Measurements from ENCODE around the gene ADARB2.
"Not testable (repeated sequence)": the region's sequence is repeated elsewhere in the genome, so short reads cannot be mapped to it uniquely, and the experiment has no call there.

Gene ADARB2

DNA sequence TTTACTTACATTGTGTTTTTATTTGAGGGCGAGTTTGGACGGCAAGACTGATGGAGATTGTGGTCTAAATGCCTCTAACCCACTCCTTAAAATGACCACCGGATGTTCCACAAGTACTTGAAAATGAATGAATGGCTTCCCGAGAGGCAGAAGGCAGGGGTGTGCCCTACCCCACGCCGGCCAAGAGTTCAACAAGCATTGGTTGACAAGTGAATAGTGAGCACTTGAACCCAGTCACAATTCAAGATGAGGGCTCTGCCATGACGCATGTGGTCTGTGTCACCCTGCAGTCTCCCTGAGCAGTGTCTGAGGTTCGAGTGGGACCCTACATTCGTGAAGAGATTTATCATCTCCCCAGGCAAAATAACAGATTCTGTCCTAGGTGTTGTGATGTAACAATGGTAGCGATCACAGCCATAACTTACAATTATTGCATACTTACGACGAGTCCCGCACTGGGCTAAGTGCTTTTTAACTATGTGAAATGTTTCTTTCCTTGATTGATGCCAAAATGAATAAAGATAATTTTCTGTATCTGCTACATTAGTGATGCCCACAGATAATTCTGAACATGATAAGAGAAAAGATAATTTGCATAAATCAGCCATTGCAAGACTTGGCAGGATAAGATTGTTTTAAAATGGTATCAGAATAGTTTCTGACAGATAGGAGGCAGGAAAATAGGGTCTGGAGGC is 375.8 kb downstream of the ADARB2 start:
- DNase-seq = no peak

DNA sequence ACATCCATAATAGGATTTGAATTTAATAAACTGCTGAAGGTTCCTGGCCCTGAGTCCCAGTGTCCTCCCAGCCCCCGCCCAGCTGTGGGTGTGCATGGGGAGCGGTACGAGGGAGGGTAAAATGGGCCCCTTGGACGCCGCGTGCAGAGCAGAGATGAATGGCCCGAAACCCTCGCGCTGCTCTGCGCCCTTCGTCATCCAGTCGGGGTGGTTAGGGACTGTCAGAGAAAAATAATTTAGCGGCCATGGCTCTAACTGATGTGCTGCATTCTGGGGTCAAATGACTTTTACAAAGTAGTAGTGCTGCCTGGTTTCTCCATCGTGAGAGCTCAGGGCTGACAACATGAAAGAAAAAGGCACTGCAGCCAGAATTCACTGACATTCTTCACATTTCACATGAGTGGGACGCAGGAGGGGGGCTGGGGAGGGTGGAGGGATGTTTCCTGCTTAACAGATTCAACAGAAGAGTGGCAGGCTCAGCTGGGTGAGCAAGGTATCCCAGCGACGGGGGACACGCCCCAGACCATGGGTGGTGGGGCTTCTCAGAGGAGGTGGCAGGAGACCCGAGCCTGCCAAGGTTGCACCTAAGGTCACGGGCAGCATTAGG is 376.7 kb downstream of the ADARB2 start:
- no peak for DNase-seq

DNA sequence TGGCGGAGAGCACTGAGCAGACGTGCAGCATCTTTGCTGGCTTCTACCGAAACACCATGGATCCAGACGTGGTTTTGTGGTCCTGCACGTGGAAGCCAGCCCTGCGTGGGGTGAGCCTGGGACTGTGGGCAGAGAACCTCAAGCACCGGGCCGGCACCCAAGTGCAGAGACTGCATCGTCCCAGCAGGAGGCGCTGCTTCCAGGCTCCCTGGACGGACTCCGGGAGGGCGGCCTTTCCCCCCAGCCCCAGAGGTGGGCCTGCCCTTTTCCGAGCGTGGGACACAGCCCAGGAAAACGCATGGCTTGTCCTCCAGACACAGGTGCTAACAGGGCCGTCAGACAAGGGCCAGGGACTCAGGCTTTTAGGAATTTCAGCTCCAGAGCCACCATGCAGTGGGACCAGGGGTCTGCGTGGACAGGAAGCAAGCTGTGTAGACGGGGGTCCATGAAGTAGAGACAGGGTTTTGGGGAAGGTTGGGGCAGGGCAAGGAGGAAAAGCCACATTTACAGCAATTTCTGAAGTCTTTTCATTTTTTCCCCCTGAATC is 377.2 kb downstream of the ADARB2 start:
- no peak for DNase-seq

DNA sequence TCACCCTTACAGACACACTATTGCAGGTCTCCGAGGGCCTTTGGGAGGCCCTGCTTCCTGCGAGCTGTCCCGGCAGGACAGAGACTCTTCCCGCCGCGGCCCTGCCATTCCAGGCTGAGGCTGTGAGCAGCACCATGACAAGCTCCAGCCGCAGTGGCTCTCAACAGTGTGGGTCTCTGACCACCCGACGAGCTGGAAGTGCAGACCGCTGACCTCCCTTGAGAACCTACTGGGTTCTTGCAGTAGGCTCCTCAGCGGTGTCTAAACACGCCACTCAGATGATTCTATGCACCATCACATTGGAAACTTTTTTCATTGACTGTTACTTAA is 377.7 kb downstream of the ADARB2 start:
- DNase-seq = no peak

DNA sequence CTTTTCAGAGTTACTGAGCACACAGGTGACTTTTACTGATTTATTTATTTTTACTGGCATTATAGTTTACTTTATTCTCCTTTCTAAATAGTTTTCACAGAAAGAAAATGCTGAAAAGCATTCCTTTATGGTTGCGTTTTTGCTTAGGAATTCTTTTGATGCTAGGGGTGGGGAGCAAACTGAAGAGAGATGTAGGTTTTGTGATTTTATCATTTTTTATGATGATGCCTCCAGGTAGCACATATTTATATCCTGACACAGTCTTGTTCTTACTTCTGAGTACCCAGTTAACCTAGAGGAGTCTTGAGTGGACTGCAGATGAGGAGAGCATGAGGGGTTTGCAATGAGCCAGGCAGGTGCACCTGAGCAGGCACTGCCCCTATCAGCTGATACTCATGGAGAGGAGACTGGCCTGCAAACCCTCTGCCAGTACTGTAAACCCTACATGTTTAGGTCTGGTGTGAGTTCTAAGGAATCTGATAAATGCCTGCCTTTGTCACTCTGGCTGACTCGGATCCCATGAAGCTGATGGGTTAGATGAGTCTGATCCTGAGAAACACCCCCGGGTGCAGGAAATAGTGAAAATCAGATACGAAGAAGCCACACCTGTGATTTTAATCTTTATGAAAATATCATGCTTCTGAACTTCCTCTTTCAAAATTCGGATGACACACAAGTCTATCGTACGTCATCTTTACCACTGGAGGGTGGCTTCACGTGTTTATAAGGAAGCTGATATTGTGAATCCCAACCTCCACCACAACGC is 378.3 kb downstream of the ADARB2 start:
- DNase-seq = no peak

DNA sequence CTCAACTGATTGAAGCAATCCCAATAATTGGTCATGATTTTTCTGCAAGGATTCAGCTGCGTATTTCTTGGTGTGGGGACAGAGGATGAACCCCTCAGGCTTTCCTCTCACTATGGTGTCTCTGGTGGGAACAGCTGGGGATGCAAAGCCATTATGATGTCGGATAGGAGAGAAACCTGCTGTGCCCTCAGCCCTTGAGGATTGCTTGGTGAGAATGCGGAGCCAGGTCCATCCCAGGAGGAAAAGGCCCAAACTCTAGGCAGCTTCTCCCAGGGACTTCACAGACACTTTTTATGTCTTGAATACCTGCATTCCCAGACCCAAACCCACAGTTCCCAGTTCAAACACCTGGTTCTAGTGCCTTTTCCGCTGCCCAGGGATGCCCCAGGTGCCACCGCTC is 379.2 kb downstream of the ADARB2 start:
- DNase-seq = no peak

DNA sequence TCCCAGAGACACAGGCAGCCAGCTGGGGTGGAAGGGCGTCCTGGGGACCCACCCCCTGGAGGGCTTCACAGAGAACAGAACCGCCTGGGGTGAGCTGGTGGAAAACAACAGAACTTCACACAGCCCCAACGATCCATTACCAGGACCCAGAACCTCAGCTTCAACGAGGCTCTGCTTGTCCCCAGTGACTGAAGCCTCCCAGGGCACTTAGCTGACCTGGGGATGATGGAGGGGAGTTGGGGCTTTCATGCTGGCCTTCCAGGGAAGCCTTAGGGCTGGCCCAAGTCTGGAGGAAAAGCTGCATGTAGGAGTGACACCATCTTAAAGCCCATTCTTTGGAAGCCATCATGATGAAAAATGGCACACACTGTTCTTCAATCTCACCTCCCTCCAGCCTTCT is 381.0 kb downstream of the ADARB2 start:
- no peak for DNase-seq

DNA sequence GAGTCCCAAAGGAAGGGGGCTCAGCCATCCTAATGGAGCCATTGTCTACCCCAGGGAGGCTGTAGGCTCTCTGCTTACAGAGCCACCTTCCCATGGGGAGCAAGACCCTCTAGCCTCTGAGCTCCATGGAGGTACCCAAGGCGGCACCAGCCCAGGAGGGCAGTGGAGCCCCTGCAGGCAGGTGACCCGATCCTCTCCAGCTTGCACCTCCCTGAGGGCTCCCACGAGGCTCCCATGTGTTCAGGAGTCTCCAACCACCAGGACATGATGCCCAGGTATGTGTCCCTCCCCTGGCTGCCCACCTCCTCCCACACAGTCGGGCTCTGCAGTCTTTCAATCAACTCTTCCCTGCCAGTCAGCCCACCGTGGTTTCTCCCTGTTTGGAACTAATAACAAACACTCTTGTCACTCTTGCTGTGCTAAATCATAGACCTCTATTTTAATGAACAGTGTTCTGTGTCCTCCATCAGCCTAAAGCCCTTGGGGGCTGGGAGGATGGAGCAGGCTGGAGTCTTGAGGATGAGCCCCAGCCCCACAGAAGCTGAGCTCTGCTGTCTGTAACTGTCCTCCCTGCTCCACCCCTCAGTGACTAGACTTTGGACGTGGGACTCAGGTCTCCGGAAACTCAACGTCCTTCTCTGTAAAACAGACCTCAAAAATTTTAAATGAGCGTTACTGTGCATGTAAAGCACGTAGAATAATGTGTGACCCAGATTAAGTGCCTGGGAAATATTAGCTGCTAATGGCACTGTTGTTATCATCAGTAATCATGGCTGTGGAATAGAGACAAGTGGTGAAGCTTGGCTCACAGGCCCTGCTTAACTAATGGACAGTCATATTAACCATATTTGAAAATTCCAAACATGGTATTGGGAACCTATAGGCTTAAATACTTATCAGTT is 382.3 kb downstream of the ADARB2 start:
- DNase-seq = no peak

DNA sequence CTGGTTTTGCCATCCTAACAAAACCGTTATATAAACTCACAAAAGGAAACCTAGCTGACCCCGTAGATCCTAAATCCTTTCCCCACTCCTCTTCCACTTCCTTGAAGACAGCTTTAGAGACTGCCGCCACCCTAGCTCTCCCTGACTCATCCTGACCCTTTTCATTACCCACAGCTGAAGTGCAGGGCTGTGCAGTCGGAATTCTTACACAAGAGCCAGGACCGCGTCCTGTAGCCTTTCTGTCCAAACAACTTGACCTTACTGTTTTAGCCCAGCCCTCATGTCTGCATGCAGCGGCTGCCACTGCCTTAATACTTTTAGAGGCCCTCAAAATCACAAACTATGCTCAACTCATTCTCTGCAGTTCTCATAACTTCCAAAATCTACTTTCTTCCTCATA is 385.0 kb downstream of the ADARB2 start:
- DNase-seq = not testable (repeated sequence)

DNA sequence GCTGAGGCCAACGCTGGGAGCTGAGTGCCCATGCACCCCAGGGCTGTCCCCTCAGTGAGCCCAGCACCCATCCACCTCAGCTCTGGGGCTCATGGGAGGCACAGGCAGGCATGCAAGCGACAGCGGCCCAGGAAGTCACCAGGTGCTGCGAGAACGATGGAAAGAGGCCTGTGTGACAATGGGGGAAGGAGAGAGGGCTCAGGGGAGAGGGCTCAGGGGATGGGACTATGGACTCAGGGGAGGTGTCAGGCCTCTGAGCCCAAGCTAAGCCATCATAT is 388.6 kb downstream of the ADARB2 start:
- DNase-seq = no peak

DNA sequence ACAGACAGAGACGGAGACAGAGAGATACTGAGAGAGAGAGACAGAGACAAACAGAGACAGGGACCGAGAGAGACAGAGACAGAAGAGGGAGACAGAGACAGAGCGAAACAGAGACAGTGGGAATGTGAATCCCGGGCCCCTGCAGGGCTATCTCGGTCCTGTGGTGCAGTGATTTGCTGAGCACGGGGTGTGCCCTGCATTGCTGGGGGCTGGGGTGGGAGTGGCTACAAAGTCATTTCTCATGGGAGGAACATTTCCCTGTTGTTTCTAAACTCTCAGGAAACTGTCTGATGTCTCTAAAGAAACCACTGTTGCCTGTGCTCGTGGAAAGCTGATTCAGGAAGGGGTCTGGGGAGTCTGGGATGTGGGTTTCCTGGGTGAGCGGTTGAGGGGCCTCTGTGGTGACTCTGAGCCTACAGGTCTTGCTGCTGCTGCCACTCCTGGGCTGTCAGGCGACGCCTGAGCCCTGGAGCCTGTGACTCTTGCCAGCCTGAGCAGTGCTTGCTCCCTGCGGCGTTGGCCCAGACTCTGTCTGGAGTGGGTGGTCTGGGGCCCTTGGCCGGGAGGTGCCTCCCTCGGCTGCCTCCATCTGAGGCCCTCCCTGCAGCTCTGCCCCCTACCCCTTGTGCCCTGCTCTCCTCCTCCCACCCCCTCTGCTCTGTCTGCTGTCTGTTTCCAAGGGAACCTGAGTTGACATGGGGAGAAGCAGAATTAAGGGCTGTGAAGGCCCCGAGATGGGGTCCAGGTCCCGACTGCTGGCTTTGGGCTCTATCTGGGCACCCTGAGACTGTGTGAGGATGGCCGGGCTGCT is 389.2 kb downstream of the ADARB2 start:
- no peak for DNase-seq

DNA sequence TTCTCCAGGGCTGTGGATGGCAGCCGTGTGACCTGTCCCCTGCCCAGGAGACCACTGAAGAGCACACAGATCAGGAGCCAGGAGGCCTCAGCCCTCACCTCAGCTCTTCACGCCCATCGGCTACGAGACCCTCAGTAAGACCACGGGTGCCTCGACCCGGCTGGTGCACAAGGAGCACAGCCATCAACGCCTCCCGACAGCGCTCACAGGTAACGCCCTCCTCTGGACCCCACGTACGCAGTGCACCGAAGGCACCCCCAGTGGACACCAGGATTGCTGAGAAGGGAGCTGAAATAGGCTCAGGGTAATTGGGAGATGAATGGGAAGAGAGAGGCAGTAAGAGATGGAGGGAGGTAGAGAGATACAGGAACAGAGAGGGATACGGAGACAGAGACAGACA is 389.8 kb downstream of the ADARB2 start:
- DNase-seq = no peak

DNA sequence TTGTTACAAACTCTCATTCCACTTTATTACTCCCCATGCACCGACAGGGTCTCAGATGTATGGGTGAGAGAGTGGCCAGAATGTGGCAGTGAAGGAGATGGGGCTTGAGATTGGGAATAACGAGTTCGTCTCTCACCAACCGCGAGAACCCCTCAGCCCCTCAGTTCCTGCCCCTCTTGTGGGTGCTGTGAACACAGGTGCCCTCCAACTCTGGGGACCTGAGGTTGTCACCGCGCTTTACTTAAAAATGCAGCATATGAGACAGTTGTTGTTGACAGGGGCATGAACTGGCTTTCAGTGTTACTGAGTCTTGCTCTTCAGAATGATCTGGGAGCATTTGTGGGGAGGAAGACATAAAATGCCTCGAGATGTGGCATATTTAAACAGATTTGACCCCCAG is 391.1 kb downstream of the ADARB2 start:
- DNase-seq = no peak

DNA sequence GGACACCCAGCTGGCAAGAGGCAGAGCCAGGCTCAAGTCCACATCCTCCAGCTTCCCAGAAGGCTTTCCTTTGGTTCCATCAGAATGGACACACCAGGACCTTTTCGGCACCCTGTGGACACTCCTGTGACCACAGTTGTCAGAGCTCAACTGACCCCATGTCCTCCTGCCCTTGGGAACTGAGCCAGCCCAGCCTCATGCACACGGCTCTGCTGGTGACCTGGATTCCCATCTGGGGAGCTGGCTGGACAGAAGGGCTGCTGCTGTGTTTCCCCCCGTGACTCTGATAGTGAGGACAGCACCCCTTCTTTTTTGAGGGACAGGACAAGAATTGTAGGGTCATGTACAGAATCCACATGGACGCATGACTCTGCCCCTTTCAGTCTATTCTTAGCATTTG is 392.0 kb downstream of the ADARB2 start:
- DNase-seq = no peak

DNA sequence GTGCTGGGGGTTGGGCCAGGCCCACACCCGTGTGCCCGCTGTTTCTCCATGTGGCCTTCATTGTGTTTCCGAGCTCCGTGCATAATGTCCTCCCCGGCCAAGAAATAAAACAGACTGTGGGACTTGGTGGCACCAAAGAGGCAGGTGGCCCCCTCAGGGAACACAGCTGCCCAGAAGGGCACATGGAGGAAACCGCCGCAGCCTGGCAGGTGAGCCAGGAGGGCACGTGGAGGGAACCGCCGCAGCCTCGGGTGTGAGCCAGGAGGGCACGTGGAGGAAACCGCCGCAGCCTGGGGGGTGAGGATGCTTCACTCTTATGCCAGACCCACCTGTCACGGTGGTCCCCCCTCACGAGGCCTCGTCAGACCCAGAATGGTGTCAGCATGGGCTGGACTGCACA is 392.5 kb downstream of the ADARB2 start:
- DNase-seq = no peak

DNA sequence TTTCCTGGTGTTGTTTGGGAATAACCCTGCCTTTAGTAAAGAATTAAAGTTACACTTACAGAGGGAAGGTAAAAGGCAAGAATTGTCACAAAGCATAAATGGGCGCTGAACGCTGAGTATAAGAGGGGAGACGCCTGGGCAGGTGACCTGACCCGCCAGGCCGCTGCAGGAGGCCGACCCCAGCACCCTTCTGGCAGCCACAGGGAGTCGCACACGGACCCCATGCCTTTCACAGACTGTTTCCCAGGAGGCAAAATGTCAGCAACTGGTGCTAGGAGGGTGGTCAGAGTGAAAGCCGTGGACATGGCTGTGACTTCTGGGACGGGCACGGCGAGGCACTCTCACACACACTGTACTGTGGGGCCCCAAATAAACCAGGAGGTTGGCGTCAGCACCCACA is 392.9 kb downstream of the ADARB2 start:
- no peak for DNase-seq

DNA sequence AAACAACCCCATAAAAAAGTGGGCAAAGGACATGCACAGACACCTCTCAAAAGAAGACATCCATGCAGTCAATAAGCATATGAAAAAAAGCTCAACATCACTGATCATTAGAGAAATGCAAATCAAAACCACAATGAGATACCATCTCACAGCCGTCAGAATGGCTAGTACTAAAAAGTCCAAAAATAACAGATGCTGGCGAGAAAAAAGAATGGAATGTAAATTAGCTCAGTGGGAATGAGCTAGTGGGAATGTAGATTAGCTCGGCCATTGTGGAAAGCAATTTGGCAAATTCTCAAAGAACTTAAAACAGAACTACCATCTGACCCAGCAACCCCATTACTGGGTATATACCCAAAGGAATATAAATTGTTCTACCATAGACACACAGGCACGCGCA is 394.1 kb downstream of the ADARB2 start:
- no peak for DNase-seq

DNA sequence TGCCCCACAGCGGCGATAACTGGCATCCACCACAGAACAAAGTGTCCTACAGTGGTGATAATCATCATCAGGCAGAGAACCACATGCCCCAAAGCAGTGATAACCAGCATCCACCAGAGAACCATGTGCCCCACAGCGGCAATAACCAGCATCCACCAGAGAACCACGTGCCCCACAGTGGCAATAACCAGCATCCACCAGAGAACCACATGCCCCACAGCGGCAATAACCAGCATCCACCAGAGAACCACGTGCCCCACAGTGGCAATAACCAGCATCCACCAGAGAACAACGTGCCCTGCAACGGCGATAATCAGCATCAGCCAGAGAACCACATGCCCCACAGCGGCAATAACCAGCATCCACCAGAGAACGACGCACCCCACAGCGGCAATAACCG is 396.3 kb downstream of the ADARB2 start:
- not testable (repeated sequence) for DNase-seq

DNA sequence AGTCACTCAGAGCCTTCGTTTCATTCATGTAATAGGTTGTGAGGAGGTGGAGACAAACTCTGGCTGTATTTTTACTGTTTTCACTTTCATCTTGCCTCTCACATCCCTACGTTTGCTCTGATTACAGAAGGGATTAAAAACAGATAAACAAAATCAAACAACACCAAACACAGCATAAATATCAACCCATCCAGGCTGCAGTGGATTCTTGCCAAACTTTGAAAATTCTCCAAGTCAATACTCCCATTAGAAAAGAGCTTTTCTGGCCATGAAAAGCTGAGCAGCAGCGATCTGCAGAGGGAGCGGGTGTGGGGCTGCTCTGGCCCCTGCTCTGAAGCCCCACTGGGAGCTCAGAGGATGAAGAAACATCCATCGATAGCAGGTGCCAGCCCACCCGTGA is 397.9 kb downstream of the ADARB2 start:
- no peak for DNase-seq

DNA sequence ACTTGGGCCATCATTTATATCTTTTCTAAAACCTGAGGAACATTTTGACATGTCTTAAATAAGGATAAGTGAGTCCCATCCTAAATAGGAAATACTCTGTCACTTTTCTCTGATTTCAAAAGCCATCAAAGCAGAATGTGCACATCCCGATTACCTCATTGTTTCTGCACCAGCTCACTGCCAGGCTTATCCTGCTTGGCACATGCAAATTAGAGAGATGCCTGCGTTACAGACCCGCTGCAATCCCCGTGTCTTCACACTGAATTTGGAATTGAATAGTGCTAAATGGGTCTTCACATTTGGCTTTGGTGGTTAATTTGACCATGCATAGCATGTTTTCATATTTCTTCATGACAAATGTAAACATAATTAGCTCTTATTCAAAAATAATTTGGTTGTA is 401.7 kb downstream of the ADARB2 start:
- no peak for DNase-seq

DNA sequence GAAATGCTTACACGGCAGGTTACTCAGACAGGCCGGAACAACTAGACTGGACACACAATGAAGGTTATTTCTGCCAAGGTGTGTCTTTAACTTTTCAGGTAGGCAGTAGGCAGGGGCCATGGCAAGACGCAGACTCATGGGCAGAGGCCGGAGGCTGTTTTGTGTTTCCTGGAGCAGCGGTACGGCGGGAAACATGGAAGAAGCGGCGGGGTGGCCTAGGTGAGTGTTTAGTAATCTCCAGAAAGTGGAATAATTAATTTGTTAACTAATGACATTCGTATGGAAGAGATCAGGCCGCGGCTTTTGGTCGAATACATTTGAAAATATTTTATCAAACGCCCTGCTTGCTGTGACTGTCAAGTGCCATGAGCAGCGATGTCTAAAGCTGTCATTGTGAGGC is 403.3 kb downstream of the ADARB2 start:
- no peak for DNase-seq

DNA sequence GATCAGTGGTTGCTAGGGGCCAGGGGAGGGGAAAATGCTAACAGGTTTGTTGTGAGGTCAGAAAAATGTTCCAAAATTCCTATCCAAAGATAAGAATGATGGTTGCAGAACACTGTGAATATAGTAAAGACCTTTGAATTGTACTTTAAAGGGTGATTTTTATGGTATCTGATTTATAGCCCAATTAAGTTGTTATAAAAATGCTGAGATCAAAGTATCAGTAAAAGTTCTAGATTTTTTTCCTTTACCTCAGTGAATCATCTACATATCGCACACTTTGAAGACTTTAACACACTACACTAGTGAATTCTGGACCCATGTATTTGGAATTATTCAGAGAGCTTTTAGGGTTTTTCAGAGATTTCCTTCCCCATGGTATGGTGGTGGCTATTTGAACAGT is 405.8 kb downstream of the ADARB2 start:
- no peak for DNase-seq

DNA sequence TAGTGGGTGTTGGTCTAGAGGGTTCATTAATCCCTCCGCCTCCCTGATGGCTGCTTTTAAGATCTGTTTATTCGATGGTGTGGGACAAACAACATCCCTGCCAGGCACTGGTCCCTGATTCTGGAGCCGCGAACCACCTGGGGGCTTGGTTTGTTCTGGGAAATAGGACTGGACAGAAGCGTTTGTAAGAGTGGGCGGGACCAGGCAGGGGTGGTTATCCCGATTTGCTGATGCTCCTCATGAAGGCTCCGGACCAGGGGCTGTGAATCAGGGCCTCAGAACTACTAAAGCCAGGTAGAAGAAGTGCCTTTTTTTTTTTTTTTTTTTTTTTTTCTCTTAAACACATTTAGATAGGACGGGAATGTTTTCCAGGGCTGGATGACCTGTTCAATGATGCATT is 407.7 kb downstream of the ADARB2 start:
- DNase-seq = no peak
